Ureter (tissue), 1 donor: ENCODE data around the gene CHAC1. TPM values are rescaled to one million over a fixed set of nuclear protein-coding genes. Genes with fewer than 3 reads are reported as not detected.

ENCODE experiments used
- DNase-seq: peaks from one replicate; pipeline ENCODE4 v3.0.0-alpha.2; 2020; ENCODE audit warnings: low spot score
- total RNA-seq: library from RNA; stranded (reverse); gene quantifications from one replicate; pipeline ENCODE4 v1.2.4, GENCODE V29; 2023
- donor health status: DM: yes; HTN: yes; CAD: no.

The CHAC1 gene
- total RNA-seq, 1 donor from 2014 or later = 9.2 TPM

GRCh38 chr15:40985541-40986330 lies 32.5 kb downstream of the CHAC1 start:
- DNase-seq = no peak

- no peak for DNase-seq
These were observed 33.5 kb downstream of the CHAC1 start for GRCh38 chr15:40986820-40987219.

GRCh38 chr15:40988156-40988555 lies 34.9 kb downstream of the CHAC1 start:
- no peak for DNase-seq

GRCh38 chr15:40990080-40990479 lies 36.8 kb downstream of the CHAC1 start:
- no peak for DNase-seq

DNA sequence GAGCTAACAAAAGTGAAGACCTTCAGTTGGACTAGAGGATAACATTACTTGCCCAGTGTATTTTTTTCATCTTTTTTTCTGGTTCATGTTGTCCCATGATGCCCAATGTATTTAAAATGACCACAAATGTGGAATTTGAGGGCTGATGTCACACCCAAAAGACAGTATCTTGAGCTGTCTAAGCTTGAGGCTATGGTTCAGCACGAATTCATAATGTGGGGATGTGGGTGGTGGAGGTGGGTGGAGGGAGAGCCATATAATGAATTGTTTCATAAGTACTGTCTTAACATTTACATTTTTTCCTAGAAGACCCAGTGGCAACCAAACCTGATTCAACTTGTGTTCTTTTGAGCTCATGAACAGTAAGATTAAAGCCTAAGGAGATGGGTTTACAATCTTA lies 37.5 kb downstream of the CHAC1 start:
- DNase-seq = no peak

- no peak for DNase-seq
These were observed 38.1 kb downstream of the CHAC1 start for GRCh38 chr15:40991355-40991754.

DNA sequence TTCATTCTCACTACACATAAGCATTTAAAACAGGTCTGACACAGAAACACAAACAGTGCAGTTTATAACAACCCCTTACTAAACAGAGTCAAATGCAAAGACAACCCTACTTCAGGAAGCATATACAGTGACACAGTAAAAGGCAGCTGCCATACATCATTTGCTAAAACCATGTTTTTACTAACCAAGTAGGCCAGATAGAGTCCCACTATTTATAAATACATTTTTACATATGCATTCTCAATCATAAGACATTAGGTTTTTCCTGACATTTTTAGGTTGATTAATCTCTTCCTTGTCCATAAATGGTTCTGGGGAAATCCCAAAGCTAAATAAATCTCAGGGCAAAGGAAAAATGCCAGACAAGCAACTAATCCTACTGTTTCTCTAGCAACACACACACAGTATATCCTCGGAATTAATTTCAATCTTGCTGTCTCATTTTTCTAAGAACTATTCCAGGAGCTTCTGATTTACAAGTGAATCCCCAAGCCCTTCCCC lies 39.0 kb downstream of the CHAC1 start:
- DNase-seq = no peak

GRCh38 chr15:40992825-40993224 lies 39.6 kb downstream of the CHAC1 start:
- DNase-seq = no peak

DNA sequence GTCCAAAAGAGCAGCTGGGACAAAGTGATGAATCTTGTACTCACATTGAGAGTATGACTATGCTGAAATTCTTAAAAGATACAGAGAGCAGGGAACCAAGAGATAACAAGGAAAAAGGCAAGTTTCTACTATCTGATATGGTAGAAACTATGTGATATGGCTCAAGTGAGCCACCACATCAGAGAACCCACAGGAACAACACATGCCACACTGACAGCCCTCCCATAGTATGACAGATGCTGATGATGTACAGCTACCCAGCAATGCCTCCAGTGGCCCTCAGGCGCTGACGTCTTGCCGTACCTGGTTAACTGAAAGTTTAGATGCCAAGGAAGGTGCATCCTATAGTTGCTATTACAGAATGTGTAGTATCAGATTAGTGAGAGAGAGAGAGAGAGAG lies 42.4 kb downstream of the CHAC1 start:
- no peak for DNase-seq

DNA sequence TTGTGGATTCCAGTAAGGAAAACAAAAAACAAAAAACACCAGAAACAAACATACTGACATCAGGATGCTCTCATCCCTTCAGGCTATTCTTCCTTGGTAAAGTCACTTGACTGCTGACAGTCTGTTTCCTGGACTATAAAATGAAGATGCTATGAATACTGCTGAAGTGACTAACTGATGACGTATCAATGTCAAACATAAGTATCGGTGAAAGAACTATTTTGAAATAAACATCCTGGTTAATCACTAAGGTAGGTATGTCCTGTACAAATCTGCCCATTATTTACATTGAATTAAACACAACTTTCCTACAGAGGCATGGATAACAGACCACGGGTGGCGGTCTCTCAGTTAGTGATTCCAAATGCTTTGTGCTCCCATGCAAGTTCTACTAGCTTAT lies 45.9 kb downstream of the CHAC1 start:
- no peak for DNase-seq

DNA sequence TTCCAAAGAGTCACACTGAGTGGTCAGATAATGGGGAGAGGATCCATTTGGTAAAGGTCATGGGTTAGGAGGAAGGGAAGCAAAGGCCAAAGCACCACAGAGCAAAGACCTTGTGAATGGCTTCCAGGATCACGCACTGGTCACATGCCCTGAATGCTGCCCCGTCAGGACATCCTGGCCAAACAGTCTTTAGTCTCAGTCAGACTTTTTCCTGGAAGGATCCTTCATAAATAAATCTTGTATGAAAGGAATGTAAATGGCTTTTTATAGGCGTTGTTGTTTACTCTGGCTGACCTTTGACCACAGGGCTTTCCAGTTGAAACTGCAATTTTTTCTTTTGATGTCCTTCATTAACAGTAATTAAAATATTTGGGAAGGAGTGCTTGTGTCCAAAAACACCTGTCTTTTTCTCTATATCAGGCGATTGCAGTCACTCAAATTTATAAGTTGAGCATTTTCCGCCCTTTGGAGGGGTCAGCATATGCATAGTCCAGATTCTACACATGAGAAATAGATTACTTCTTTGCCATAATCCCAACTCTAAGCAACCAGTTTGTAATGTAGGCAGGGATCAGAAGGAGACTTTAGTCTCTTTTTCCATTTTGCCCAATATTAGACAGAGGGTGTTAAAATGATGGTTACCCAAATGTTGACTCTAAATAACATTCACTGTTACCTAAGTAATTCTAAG lies 48.4 kb downstream of the CHAC1 start:
- no peak for DNase-seq

- DNase-seq = no peak
These were observed 51.2 kb downstream of the CHAC1 start for GRCh38 chr15:41004490-41004889.

Other genes with a start within 250 kb of the CHAC1 start
- 34.6 TPM for gene RMDN3, start 198.2 kb upstream of the CHAC1 start, total RNA-seq
- 7.4 TPM for gene GCHFR, start 189.4 kb upstream of the CHAC1 start, total RNA-seq
- 0.52 TPM for gene C15orf62, start 183.5 kb upstream of the CHAC1 start, total RNA-seq
- gene ZFYVE19, start 146.4 kb upstream of the CHAC1 start, total RNA-seq = 26.0 TPM
- gene DNAJC17, start 146.0 kb upstream of the CHAC1 start, total RNA-seq = 51.3 TPM
- gene PPP1R14D, start 124.8 kb upstream of the CHAC1 start, total RNA-seq = not detected
- gene SPINT1, start 109.4 kb upstream of the CHAC1 start, total RNA-seq = 138 TPM
- 31.4 TPM for gene RHOV, start 79.2 kb upstream of the CHAC1 start, total RNA-seq
- 30.0 TPM for gene VPS18, start 59.0 kb upstream of the CHAC1 start, total RNA-seq
- 15.2 TPM for gene DLL4, start 24.1 kb upstream of the CHAC1 start, total RNA-seq
- gene INO80, start 162.8 kb downstream of the CHAC1 start, total RNA-seq = 38.6 TPM